ENCODE results near the gene PARVG.

PARVG gene, protein sequence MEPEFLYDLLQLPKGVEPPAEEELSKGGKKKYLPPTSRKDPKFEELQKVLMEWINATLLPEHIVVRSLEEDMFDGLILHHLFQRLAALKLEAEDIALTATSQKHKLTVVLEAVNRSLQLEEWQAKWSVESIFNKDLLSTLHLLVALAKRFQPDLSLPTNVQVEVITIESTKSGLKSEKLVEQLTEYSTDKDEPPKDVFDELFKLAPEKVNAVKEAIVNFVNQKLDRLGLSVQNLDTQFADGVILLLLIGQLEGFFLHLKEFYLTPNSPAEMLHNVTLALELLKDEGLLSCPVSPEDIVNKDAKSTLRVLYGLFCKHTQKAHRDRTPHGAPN

GRCh38 chr22:44180706-44181032 lies at the start of gene PARVG:
Gene PARVG (plus strand): TSS chr22:44180925. CDS start chr22:44183330, 2,405 bp downstream.
- no peak for DNase-seq

GRCh38 chr22:44131412-44131811 lies 49.3 kb upstream of the PARVG start:
- no peak for DNase-seq

DNA sequence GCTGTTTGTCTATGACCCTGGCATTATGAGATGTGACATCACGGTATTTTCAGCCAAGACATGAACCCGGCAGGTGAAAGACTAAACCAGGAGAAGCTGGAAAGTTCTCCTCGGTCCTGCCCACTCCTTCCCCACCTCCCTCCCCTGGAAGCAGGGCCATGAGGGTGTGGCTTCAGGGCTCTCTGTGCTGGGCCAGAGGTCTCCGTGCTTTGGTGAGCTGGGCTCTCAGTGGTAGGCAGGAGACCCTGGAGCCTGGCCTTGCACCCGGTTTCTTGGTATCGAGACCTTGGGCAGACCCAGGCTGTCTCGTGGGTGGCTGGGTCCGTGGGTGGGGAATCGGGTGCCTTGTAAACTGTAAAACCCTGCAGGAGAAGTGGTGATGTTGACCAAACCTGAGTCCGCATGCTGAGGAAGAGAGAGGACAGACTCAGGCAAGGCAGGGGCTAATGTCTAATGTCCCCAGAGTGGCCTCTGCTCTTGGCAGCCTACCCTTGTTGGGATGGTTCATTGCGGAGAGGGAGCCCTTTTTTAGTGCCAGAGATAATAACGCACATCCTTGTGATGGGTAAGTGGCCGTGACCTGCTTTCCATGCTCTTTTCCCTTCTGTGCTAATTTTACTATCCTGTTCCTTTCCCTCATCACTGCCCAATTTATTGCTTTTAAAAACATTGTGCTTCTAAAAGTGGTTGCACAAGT lies 48.6 kb upstream of the PARVG start:
- no peak for DNase-seq

DNA sequence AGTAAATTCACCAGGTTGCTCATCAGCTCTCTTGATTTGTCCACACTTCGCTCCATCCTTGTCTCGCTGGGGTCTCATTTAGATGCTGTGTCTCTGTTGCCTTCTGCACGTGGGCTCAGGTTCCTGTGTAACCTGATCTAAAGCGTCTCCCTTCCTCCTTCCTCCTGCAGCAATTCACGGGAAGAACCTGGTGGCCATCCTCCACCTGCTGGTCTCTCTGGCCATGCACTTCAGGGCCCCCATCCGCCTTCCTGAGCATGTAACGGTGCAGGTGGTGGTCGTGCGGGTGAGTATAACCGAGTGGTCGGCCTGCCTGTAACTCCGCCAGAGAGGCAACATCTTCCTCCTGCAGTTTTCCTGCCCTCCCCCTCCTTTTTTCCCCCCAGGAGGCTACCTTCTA lies 48.0 kb upstream of the PARVG start:
- no peak for DNase-seq

GRCh38 chr22:44133161-44133560 lies 47.6 kb upstream of the PARVG start:
- DNase-seq: no peak

DNA sequence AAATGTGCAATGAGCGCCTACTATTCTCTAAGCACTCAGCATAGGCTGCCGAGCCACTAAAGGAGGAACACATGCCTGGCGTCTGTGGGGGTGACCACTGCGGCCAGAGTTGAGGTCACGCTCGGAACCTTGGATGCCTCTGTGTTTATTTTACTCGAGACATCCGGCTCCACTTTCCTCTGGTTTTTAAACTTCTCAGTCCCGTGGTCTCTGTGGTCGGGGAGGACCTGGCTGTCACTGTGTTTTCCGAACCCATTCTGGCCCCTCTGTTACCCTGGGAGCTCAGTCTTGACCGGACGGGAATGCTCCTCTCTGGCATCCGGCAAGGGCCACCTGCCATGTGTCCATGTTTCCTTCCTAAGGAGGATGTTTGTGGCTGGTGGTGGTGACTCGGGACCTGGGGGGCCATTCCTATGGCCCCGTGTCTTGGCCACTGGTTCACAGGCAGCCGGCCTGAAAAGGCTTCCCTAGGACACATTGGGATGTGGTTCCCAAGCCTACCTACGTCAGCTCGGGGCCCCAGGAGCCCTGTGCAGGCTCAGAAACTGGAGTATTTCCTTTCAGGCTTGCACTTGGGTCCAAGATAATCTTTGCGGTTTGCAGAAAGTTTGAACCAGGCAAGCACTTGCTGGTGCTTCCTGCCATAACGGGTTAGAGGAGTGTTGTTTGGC lies 46.7 kb upstream of the PARVG start:
- no peak for DNase-seq

GRCh38 chr22:44136112-44136511 lies 44.6 kb upstream of the PARVG start:
- DNase-seq: no peak

DNA sequence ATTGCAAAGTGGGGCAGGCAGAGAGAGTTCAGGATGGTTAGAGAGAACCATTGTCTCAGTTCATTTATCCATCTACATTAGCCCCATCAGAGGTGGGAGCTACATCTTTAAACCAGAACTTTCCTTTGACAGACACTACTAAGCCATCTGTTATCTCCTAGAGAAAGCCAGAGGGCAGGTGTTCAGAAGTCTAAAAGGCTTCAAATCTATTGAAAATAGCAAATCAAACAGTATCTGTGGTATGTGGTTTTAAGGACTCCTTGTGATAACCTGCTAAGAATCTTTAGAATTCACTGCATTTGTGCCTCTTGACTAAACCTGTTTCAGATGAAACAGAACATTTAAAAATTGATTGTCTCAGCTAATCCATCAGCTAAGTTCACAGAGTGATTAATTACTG lies 43.9 kb upstream of the PARVG start:
- no peak for DNase-seq

DNA sequence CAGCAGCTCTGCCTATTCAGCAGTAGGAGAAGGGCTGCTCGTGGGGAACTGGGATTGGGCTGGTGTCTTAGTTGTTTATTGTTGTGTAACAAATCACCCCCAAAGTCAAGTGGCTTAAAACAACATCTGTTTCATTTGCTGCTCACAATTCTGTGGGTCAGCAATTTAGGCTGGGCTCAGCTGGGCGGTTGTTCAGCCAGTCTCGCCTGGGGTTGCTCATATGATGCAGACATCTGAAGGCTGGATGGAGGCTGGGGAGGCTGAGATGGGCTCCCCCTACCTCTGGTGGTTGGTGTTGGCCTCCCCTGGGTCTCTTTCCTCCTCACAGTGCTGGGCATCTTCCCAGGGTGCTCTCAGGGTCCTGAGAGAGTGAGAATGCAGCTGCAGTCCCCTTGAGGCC lies 43.3 kb upstream of the PARVG start:
- no peak for DNase-seq

- no peak for DNase-seq
Observed at GRCh38 chr22:44139773-44140172, 41.0 kb upstream of the PARVG start.

- DNase-seq: no peak
Observed at GRCh38 chr22:44142421-44143104, 38.2 kb upstream of the PARVG start.

DNA sequence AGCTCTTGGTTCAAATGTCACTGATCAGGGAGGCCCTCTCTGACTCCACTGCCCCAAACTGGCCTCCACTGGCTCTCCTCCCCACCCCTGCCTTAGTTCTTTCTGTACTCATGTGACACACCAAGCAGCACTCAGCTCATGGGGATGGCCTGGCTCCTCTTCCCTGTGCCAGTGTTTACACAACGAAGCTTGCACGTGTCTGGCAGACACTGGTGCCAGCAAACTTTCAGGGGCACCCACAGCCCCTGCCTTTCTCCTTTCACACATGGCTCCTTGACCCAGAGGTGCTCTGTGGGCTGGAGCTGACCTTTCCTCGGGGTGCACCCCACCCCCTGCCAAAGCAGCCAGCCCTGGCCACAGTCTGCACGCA lies 37.6 kb upstream of the PARVG start:
- no peak for DNase-seq

DNA sequence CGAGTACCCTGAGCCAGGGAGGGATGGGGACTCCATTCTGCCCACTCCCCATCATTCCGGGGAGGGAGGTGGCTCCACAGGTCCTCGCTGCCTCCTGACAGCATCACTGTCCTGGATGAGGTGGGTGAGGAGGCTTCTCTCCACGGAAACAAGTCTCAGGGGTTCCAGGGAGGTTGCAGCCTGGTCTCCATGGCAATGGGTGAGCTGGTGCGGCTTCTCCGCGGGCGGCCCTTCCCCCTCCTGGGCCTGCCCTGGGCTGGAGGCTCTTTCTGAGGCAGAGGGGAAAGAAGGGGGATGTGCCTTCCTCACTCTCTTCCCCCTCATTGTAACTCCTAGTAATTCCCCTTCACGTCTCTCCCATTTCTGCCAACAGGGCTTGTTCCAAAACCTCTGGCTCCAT lies 37.1 kb upstream of the PARVG start:
- no peak for DNase-seq

DNA sequence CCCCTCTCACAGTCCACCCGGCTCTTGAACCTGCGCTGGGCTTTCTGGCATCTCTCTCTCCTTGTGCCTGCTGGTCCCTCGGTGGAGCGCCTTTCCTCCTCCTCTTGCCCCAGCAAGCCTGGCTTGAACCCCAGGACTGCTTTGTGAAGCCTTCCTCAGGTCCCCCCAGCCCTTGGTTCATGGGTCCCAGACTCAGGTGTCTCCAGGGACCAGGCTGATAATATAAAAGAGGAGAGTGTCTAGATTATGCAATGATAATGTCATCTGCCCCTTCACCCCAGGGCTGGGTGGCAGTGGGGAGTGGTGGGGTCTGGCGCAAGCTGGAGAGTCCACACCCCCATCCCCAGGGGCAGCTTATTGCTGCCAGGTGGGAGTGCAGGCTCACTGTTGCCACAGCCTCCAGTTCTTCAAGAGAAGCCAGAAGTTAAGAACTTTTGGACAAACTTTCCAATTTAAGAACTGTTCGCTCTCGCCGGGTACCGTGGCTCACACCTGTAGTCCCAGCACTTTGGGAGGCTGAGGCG lies 36.6 kb upstream of the PARVG start:
- DNase-seq: no peak

DNA sequence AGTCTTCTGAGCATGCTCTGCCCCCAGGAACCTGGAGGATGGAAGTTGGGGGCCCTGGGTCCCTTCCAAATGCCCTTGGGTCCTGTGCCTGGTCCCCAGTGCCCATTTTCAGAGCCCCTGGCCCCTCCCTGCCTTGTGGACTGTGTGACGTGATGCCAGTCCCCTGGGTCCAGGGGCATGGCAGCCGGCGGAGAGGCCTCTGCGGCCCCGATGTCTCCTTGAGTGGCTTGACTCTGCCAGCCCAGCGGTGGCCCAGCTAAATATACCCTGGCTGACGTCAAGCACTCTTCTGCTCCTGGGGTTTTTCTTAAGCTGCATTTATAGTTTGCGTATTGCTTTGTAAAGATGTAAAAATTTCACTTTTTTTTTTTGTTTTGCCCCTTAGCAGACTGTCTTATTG lies 35.2 kb upstream of the PARVG start:
- DNase-seq: no peak

- no peak for DNase-seq
Observed at GRCh38 chr22:44146088-44146861, 34.5 kb upstream of the PARVG start.

GRCh38 chr22:44147008-44147645 lies 33.6 kb upstream of the PARVG start:
- no peak for DNase-seq

DNA sequence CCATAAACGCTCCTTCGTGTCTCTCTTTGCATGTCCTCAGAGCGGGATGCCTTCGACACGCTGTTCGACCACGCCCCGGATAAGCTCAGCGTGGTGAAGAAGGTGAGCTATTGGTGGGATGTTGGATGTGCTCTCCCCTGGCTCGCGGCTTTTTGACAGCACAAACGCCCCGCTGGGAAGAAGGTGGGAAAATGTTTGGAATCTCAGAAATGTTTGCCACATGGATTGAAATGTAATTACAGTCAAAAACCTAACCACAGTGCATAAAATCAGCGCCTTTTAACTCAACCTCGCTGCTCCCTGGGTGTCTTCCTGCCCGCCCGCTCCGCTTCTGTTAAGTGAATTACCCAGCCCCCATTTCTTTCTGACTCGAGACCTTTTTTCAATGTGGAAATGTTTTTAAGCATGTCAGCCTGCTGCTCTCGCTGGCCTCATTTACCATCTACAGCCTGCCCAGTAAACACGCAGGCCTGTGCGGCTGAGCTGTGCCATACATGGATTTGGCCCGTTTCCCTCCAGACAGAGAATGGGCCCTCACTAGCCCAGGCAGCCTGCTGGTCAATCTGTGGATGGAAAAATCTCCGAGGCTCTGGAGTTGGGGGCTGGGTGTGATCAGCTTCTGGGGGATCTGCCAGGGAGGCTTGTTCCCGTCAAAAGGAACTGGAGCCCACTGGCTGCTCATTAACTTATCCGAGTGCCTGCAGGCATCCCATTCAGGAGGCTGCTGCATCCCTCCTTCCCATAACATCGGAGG lies 32.7 kb upstream of the PARVG start:
- no peak for DNase-seq

DNA sequence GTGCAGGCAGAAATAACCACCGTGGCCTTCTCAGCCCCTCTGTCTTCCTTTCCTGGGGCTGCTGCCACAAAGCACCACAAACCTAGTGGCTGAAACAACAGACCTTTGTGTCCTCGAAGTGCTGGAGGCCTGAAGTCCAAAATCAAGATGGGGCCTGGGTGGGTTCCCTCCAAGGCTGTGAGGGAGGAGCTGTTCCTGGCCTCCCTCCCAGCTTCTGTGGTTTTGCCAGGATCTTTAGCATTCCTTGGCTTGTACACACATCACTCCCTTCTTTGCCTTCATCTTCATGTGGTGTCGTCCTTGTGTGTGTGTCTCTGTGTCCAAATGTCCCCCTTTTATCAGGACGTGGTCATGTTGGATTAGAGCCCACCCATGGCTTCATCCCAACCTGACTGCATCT lies 29.0 kb upstream of the PARVG start:
- no peak for DNase-seq

GRCh38 chr22:44153710-44154109 lies 27.0 kb upstream of the PARVG start:
- no peak for DNase-seq

DNA sequence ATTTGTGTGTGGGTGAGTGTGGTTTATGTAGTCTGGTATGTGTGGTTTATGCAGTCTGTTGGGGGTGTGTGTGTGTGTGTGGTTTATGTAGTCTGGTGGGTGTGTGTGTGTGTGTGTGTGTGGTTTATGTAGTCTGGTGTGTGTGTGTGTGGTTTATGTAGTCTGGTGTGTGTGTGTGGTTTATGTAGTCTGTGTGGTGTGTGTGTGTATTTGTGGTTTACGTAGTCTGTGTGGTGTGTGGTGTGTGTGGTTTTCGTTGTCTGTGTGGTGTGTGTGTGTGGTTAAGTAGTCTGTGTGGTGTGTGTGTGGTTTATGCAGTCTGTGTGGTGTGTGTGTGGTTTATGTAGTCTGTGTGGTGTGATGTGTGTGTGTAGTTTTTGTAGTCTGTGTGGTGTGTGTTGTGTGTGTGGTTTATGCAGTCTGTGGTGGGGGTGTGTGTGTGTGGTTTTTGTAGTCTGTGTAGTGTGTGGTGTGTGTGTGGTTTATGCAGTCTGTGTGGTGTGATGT lies 26.2 kb upstream of the PARVG start:
- no peak for DNase-seq

All from SHP77 (cell line).